GM18502 (cell line): Measurements from ENCODE around the gene MAP3K20.
"Not testable (repeated sequence)": the region's sequence is repeated elsewhere in the genome, so short reads cannot be mapped to it uniquely, and the experiment has no call there.

Experiments
- ATAC-seq: cut with Tn5 transposase; IDR thresholded peaks from one replicate; pipeline ENCODE4 v1.9.1; 2021; ENCODE audit warnings: mild to moderate bottlenecking; ENCODE audit not compliant: unreplicated experiment, poor library complexity

MAP3K20 gene

DNA sequence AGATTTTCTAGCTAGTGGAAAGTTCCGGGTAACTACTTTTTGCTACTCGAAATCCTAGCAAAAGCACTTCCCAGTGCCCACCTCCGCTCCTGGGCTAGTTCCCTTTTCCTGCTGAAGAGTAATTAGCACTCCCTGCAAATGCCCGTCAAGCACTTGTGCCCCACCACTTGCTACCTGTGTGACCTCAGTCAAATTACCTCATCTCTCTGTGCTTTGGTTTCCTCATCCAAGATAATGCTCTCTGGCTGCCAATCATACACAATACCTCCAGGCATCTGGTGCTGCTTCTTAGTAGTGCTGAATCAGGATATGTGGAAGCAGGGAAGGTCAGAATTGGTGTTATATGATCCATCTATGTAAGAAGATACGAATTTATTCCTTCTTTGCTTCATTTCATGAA is 176.9 kb downstream of the MAP3K20 start:
- ATAC-seq: no peak

DNA sequence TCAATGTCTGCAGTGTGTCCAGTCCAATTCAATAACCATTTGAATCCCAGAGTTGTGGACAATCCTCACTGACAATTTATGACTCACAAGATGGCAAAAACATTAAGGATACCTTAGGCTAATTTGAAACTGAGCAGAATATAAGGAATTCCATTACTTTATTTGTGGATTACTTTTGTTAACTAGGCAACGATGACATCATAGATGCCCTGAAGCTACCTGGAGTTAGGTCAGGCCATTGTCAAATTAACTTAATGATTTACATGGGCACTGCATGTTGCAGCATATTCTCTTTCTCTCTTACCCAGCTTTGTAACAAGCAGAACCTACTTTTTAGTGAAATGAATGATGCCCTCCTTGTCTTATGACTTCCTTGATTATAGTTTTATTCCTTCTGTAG is 179.0 kb downstream of the MAP3K20 start:
- ATAC-seq: no peak

DNA sequence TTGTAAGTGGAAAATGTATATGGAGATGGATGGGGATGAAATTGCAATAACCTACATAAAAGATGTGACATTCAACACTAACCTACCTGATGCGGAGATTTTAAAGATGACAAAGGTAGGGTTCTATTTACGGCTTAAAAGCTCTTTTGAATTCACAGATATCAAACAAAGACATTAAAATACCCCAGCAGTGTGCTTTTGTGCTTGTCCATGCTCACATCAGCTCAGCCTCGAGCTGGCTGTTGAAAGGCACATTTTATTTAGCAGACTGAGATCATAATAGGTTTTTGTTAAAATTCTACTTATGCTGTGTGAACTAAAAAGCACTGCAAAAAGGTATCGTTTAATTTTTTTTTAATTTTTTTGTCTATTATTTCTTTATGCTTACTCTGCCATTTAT is 183.1 kb downstream of the MAP3K20 start:
- no peak for ATAC-seq

DNA sequence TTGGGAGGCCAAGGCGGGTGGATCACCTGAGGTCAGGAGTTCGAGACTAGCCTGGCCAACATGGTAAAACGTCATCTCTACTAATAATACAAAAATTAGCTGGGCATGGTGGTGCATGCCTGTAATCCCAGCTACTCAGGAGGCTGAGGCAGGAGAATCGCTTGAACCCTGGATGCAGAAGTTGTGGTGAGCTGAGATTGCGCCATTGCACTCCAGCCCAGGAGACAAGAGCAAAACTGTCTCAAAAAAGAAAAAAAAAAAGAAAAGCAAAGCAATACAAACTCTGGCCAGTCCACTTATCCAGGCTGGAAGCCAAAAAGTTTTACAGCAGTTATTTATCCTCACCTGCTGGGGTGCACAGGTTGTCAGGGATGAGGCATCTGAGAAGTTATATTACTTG is 186.7 kb downstream of the MAP3K20 start:
- not testable (repeated sequence) for ATAC-seq

DNA sequence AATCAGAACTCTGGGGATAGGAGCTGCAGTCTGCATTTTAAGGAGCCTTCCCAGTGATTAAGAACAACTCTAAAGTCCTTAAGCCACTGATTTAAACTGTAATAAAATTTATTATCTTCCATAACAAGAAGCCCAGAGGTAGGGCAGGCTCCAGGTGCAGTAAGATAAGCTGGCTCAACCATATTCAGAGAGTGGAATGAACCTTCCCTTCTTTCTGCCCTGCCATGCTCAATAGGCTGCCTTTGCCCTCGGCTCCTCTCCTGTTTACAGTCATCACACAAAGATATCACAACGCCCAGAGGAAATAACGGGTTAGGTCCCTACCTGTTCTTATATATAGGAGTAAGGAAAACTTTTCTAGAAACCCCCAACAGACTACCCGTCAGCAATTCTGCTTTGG is 188.5 kb downstream of the MAP3K20 start:
- no peak for ATAC-seq

DNA sequence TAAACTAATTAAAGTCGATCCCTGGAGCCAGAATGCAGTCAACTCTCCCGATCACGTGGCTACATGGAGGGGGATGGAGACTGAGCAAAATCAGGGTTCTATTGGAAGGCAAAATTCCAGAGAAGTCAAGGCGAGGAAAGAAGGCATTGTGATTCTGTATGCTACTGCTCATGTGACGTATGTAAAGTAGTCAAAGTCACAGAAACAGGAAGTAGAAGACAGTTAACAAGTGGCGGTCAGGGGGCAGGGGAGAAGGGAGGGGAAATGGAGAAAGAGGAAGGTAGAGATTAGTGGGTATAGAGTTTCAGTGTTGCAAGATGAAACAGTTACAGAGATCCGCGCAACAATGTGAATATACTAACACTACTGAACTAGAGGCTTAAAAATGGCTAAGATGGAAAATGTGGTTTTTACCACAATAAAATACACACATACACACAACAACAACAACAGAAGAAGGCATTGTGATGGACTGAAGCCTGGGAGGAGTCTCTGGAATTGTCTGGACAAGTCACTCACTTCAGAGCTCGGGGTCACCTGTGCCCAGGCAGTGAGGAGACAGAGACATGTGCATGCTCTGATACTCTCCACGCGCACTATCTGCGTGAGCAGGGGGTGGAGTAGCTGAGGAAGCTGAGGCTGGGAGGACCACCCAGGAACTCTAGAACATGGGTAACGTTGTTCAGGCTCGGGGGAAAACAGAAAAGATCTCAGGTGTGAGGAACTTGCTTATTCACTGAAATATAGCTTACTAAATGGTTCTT is 189.1 kb downstream of the MAP3K20 start:
- ATAC-seq: peak; percentile 99

DNA sequence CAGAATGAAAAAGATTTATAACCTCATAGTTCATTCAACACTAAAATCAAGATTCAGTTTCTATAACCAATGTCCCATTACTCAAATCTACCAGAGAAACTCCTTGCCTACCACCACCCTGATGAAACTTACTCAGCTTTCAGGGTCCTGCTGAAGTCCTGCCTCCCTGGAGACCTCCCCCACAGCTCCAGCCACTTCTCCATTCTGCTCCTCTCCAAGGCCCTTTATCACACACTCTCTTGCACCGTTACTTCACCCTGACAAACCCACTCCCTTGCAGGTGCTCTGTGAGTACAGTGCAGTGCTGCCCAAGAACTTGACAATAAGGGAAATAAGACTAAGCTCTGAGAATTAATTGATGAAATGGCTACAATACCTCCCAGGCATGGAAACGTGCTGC is 195.5 kb downstream of the MAP3K20 start:
- no peak for ATAC-seq

DNA sequence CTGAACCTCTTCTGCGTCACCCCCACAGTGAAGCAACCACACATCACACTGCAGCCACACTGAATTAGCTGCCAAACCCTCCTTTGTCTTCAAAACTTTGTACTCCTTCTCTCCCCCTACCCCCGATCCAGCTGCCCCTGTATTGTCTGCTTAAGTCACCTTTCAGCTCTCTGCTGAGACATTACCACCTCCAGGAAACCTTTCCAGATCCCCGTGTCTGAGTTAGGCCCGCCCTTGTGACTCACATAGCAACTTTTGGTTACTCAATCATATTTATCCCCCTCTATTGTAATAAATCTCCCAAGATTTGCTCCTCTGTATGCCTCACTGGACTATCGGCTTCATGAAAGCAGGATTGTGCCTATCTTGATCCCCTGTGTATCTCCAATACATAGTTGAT is 196.2 kb downstream of the MAP3K20 start:
- ATAC-seq: no peak

DNA sequence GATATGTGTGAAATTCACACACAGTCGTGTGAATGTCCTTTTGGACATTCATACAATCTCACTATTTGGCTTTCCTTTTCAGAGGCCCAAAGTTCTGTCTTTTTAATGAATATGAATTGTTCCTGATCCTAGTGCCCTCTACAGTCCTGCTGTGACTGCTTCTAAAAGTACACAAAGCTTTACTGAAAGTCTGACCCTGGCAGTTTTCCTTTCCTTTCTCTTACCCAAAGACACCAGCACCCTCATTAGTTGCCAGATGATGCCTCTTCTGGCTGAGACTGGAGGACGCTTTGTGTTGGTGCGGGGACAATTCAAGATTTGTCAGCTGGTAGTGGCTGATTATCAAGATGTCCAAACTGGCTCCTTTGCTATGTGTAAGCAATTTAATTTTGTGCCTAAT is 197.2 kb downstream of the MAP3K20 start:
- ATAC-seq: no peak

DNA sequence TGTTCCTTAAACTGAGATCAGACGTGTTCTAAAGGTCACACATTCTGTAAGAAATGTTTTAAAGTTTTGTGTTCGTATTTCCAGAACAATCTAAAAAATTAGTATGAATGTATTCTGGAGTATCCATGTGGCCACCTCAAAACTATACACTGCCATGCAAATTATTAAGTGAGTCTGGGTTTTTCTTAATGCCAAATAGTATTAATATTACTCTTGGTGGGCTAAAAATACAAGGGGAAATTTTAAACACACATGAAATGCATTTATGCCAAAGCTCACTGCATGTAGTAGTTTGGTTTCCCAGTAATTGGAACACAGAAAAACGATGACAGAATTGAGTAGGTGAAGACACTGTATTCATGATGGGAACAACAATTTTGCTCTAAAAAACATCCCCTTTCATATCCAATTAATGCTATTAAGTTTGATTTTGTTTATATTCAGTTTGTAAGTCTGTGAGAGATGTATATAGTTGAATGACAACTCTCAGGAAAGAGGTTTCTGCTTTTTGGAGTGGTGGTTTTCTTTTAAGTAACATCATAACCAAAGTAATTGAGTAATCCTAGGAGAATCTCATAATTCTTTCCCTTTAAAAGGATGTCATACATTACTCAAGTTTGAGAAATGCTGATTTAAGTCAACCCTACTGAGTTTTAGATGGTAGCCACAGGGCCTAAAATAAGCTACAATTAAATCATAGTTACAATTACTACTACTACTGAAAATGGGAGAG is 203.3 kb downstream of the MAP3K20 start:
- no peak for ATAC-seq

DNA sequence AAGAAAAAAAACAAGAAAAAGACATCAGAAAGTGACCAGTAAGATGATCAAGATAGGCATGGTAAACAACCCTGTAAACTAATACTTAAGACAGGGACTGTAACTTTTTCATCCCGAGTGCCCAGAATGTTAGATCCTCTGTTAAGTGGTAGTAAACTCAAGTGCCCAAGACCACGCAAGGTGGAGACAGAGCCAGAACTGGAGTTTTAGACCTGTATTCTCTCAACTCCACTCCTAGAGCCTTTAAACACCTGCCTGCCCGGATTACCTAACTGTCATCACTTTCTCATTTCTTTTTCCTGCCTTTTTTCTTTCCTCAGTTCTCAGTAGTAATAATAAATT is 203.9 kb downstream of the MAP3K20 start:
- no peak for ATAC-seq

DNA sequence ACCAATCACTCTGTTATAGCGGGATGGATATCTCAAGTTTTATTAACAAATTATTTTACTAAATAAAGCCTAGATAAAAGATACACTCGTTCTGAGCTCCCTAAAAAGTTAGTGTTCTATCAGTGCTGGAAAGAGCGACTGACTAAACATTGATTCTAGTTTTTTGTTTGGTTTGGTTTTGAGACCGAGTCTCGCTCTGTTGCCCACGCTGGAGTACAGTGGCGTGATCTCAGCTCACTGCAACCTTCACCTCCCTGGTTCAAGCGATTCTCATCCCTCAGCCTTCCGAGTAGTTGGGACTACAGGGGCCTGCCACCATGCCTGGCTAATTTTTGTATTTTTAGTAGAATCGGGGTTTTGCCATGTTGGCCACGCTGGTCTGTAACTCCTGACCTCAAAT is 205.2 kb downstream of the MAP3K20 start:
- ATAC-seq: no peak

DNA sequence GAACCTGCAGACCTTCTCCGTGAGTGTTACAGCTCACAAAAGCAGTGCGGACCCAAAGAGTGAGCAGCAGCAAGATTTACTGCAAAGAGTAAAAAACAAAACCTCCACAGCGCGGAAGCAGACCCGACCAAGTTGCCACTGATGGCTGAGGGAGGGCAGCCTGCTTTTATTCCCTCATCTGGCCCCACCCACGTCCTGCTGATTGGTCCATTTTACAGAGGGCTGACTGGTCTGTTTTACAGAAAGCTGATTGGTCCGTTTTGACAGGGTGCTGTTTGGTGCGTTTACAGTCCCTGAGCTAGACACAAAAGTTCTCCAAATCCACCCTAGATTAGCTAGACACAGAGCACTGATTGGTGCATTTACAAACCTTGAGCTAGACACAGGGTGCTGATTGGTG is 206.3 kb downstream of the MAP3K20 start:
- ATAC-seq: not testable (repeated sequence)

DNA sequence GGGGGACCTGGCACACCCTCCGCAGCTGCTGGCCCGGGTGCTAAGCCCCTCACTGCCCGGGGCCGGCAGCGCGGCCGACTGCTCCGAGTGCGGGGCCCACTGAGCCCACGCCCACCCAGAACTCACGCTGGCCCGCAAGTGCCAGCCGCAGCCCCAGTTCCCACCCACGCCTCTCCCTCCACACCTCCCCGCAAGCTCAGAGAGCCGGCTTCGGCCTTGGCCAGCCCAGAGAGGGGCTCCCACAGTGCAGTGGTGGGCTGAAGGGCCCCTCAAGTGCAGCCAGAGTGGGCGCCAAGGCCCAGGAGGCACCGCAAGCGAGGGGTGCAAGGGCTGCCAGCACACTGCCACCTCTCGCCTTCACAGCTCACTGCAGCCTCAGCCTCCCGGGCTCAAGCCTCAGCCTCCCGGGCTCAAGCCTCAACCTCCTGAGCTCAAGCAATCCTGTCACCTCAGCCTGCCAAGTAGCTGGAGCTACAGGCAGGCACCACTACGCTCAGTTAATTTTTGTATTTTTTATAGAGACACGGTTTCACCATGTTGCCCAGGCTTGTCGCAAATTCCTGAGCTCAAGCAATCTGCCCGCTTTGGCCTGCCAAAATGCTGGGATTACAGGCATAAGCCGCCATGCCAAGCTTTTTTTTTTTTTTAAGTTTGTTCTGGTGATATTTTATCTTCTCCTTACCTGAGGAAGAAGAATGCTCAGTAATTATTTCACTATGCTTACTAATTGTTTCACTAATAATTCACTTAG is 207.3 kb downstream of the MAP3K20 start:
- no peak for ATAC-seq

DNA sequence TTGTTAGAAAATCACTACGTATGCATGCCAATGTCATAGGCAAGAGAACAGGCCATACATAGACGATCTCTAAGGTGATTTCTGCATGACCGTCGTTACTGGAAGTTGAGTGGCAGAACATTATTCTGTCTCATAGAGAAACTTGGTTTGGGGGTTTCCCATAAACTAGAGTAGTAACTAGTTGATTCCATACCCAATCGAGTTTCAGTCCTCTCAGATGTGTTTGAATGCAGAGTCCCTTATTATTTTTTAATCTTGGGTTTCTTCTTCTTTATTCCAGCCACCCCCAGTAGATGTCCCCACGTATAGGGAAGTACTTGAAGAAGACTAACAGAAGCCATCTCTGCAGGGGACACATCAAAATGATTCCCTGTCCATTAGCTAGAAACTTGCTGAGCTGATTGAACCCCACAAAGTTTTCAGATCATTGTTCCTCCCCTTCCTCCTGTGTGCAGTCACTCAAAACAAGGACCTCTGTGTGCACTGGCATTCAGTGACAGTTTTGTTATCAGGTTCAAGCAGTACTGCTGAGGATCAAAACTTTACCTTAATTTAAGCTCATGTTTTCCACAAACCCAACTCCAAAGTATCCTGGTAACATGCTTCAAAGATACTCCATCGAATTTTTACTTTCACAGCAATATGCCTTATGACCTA is 210.6 kb downstream of the MAP3K20 start:
- peak; percentile 88 for ATAC-seq

DNA sequence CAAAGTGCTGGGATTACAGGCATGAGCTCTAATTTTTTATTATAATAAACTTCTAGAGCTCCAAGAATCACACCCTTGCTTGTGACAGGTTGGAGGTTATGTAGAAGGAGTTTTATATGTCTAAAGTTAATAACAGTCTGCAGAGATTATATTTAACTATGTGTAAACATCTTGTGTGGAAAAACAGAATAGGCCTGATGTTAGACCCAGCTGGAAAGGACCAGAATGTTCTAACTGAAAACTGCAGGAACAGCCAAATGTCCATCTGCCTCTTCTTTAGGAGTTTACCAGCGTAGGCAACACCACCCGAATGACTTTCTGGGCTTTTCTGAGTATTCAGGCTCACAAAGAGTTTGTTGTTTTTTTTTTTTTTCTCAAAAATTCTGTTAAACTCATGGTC is 211.9 kb downstream of the MAP3K20 start:
- ATAC-seq: no peak

DNA sequence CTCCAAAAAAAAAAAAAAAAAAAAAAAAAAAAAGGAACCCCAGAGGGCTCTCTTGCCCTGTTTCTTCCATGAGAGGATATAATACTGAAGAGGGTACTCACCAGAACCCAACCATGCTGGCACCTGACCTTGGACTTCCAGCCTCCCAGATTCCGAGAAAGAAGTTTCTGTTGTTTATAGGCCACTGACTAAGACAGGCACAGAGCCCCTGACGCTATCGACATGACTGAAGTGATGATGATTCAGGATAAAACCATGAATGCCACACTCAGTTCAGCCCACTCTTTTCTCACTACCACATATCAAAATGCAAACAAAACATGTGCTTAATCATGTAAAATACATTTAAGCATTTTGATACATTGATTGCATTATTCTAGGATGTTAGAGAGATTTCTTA is 212.9 kb downstream of the MAP3K20 start:
- ATAC-seq: no peak

DNA sequence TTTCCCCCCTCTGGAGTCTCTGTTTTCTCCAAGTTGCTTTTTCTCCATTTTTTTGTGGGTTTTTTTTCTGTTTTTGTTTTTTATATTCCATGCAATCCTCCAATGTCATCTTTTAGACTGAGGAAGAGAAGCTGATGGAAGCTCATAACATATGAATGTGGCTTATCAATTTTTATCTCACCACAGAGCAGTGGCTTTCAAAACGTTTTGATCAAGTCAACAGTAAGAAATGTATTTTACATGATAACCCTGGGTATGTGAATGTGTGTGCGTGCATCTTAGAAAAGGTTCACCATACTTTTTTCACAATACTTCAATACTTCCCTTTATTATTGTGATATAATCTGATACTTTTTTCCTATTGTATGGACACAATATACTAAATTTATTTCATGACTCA is 214.4 kb downstream of the MAP3K20 start:
- no peak for ATAC-seq

DNA sequence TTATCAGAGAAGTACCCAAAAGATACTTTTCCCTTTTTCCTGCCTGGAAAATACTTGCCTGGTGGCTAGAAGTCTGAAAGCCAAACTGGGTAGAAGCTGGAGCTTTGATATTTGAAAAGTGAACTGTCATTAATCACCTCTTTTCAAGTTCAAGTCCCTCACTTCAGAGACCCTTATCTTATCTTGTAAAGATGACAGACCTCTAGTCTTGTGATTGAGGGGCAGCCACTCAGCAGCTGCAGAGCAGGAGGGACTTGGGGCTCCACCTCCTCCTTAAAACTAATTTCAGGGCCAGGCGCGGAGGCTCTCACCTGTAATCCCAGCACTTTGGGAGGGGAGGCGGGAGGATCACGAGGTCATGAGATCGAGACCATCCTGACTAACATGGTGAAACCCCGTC is 214.9 kb downstream of the MAP3K20 start:
- no peak for ATAC-seq

DNA sequence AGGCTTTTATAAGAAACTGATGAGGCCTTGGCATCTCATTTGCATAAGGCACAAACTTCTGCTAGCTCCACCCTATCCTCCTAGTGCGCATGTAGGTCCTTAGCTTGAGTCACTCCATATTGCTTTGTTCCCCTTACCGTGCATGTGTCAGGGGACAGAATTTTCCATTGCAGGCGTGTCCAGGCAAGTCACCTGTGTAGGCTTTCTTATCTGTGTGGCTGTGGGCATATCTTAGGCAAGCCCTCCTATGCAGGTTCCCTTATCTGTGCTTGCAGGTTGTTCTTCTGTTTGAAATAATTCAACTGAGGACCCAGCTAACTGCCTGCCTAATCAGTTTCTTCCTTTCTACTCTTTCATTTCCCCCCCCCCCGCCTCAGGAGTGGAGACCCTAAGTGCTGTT is 215.8 kb downstream of the MAP3K20 start:
- no peak for ATAC-seq

DNA sequence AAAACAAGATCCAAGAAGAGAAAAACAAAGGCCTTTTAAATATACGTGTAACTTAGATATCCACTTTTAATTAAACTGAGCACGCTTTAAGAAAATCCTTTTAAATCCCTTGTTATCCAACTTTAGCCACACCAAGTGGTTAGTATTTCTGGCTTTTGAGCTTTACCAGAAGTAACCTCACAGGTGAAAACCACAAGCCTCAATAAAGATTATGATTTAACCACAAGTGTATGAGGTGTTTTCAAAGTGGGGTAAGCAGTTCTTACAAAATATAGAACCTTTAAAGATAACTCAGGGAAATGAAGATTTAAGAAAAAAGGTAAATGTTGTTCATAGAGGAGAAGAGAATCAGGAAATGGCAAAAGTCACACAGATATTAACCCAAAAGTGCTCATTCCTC is 220.6 kb downstream of the MAP3K20 start:
- no peak for ATAC-seq
